Measurements from ENCODE around the gene VCPKMT.

Gene VCPKMT

DNA sequence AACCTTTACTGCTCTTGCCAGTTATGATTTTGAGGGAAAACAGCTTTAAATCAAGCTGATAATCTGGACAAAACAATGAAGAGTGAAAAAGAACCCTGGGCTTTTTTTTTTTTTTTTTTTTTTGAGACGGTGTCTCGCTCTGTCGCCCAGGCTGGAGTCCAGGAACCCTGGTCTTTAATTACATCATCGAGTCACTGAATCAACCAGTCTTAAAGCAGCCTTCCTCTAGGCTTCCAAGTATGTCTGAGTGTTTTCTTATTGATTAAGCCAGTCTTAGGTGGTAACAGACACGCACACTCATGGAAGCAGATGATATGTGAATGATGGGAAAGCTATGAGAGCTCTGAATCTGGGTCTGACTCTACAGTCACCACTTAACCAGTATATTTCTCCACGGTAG is 5.9 kb upstream of the VCPKMT start:
- no peaks in the 10 kb centered on the region for H3K27me3 ChIP-seq (ENCODE audit: control insufficient read depth, low read length)
- H3K4me3 ChIP-seq (ENCODE audit: low read length), result no peak overlapping the region
- no peaks in the 10 kb centered on the region for H3K9me3 ChIP-seq (ENCODE audit: control insufficient read depth, insufficient read depth, low read length)
- TF ChIP-seq, protein P1, sequence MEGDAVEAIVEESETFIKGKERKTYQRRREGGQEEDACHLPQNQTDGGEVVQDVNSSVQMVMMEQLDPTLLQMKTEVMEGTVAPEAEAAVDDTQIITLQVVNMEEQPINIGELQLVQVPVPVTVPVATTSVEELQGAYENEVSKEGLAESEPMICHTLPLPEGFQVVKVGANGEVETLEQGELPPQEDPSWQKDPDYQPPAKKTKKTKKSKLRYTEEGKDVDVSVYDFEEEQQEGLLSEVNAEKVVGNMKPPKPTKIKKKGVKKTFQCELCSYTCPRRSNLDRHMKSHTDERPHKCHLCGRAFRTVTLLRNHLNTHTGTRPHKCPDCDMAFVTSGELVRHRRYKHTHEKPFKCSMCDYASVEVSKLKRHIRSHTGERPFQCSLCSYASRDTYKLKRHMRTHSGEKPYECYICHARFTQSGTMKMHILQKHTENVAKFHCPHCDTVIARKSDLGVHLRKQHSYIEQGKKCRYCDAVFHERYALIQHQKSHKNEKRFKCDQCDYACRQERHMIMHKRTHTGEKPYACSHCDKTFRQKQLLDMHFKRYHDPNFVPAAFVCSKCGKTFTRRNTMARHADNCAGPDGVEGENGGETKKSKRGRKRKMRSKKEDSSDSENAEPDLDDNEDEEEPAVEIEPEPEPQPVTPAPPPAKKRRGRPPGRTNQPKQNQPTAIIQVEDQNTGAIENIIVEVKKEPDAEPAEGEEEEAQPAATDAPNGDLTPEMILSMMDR (IDR thresholded peaks at IDR 0.05; ENCODE audit: low read depth, low read length, poor library complexity, severe bottlenecking), result no peak
- no peak for TF ChIP-seq EZH2phosphoT487 (IDR thresholded peaks at IDR 0.05; ENCODE audit: borderline replicate concordance, low read length)
- no peak overlapping the region for H3K27ac ChIP-seq (ENCODE audit: low read depth, low read length)
- H3F3A ChIP-seq (ENCODE audit: control insufficient read depth, insufficient read depth), result peaks cover 10% of the 10 kb centered on the region; the same call in 1 of the 2 replicates
- no peaks in the 10 kb centered on the region for H3K36me3 ChIP-seq (ENCODE audit: control insufficient read depth, low read length)
- H3K79me2 ChIP-seq (ENCODE audit: control insufficient read depth, low read length), result no peaks in the 10 kb centered on the region
- H4K20me1 ChIP-seq (ENCODE audit: control insufficient read depth, insufficient read depth, low read depth, low read length), result no peaks in the 10 kb centered on the region
- H3K9me2 ChIP-seq (replicated peaks; ENCODE audit: control insufficient read depth, low read length), result no peaks in the 10 kb centered on the region
- no peaks in the 10 kb centered on the region for H3K4me1 ChIP-seq (ENCODE audit: control insufficient read depth, low read length)
- no peak overlapping the region for H3K4me2 ChIP-seq (ENCODE audit: low read length)

DNA sequence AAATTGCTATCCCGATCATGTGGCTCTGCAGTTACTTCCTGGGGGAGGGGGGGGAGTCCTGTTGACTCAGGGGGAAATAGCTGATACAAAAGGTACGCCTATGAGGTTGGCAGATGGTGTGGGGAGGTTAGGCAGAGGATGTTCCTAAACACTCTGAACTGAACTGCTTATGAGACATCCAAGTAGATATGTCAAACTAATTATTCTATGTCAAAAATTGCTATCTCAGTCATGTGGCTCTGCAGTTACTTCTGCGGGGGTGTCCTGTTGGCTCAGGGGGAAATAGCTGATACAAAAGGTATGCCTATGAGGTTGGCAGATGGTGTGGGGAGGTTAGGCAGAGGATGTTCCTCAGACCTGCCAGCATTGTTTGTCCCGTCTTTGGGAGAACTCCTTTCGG is 5.1 kb upstream of the VCPKMT start:
- no peaks in the 10 kb centered on the region for H4K20me1 ChIP-seq (ENCODE audit: control insufficient read depth, insufficient read depth, low read depth, low read length)
- H3K27me3 ChIP-seq (ENCODE audit: control insufficient read depth, low read length), result no peaks in the 10 kb centered on the region
- H3K79me2 ChIP-seq (ENCODE audit: control insufficient read depth, low read length), result peaks cover 4% of the 10 kb centered on the region
- no peak overlapping the region for H3K4me3 ChIP-seq (ENCODE audit: low read length)
- no peak overlapping the region for H3K4me2 ChIP-seq (ENCODE audit: low read length)
- H3K36me3 ChIP-seq (ENCODE audit: control insufficient read depth, low read length), result peaks cover 3% of the 10 kb centered on the region; the same call in 1 of the 2 replicates
- H3F3A ChIP-seq (ENCODE audit: control insufficient read depth, insufficient read depth), result peaks cover 10% of the 10 kb centered on the region; the same call in 1 of the 2 replicates
- no peaks in the 10 kb centered on the region for H3K9me2 ChIP-seq (replicated peaks; ENCODE audit: control insufficient read depth, low read length)
- no peak overlapping the region for H3K27ac ChIP-seq (ENCODE audit: low read depth, low read length)
- peaks cover 6% of the 10 kb centered on the region for H3K4me1 ChIP-seq (ENCODE audit: control insufficient read depth, low read length)
- H3K9me3 ChIP-seq (ENCODE audit: control insufficient read depth, insufficient read depth, low read length), result no peaks in the 10 kb centered on the region
- TF ChIP-seq EZH2phosphoT487 (IDR thresholded peaks at IDR 0.05; ENCODE audit: borderline replicate concordance, low read length), result no peak
- TF ChIP-seq, protein P1 (IDR thresholded peaks at IDR 0.05; ENCODE audit: low read depth, low read length, poor library complexity, severe bottlenecking), result no peak

DNA sequence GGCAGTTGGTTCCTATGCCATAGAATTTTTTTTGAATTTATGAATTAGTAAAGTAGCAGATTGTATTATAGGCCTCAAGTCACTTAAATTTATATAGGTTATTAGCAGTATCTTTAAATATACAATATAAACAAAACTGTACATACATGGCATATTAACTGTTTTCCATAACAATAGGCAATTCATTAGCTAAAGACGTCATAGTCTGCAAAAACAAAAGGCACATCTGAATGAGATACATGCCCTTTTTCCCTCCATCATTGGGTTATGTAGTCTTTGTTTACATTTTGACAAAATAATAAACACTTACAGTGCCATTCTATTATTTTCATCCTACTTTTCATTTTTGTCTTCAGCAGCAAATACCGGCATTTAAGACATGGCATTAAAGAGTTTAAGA is 1.1 kb upstream of the VCPKMT start:
- Histone ChIP-seq H3K9me3 (ENCODE audit: control insufficient read depth, insufficient read depth, low read length) (no peaks in the 10 kb centered on the region), H3K9me2 (replicated peaks; ENCODE audit: control insufficient read depth, low read length) (no peaks in the 10 kb centered on the region), H3K4me3 (ENCODE audit: low read length) (no peak overlapping the region), H3K36me3 (ENCODE audit: control insufficient read depth, low read length) (peaks cover 36% of the 10 kb centered on the region), H3F3A (ENCODE audit: control insufficient read depth, insufficient read depth) (peaks cover 16% of the 10 kb centered on the region; the same call in 1 of the 2 replicates), H4K20me1 (ENCODE audit: control insufficient read depth, insufficient read depth, low read depth, low read length) (0 out of 2 replicates have a peak, but pooled peaks cover 7% of the 10 kb centered on the region), H3K4me1 (ENCODE audit: control insufficient read depth, low read length) (peaks cover 34% of the 10 kb centered on the region), H3K27me3 (ENCODE audit: control insufficient read depth, low read length) (no peaks in the 10 kb centered on the region), H3K27ac (ENCODE audit: low read depth, low read length) (no peak overlapping the region), H3K79me2 (ENCODE audit: control insufficient read depth, low read length) (peaks cover 41% of the 10 kb centered on the region), H3K4me2 (ENCODE audit: low read length) (no peak overlapping the region)
- TF ChIP-seq, protein P1 (IDR thresholded peaks at IDR 0.05; ENCODE audit: low read depth, low read length, poor library complexity, severe bottlenecking), result no peak
- TF ChIP-seq EZH2phosphoT487 (IDR thresholded peaks at IDR 0.05; ENCODE audit: borderline replicate concordance, low read length), result no peak

Measured in DOHH2 (cell line).